HG03097 (cell line): Measurements from ENCODE around the gene ASRGL1.
"Not testable (repeated sequence)": the region's sequence is repeated elsewhere in the genome, so short reads cannot be mapped to it uniquely, and the experiment has no call there.

Experiments
- ATAC-seq: cut with Tn5 transposase; IDR thresholded peaks from one replicate; pipeline ENCODE4 v1.9.1; 2021; ENCODE audit not compliant: unreplicated experiment, low FRiP score

ASRGL1 gene

DNA sequence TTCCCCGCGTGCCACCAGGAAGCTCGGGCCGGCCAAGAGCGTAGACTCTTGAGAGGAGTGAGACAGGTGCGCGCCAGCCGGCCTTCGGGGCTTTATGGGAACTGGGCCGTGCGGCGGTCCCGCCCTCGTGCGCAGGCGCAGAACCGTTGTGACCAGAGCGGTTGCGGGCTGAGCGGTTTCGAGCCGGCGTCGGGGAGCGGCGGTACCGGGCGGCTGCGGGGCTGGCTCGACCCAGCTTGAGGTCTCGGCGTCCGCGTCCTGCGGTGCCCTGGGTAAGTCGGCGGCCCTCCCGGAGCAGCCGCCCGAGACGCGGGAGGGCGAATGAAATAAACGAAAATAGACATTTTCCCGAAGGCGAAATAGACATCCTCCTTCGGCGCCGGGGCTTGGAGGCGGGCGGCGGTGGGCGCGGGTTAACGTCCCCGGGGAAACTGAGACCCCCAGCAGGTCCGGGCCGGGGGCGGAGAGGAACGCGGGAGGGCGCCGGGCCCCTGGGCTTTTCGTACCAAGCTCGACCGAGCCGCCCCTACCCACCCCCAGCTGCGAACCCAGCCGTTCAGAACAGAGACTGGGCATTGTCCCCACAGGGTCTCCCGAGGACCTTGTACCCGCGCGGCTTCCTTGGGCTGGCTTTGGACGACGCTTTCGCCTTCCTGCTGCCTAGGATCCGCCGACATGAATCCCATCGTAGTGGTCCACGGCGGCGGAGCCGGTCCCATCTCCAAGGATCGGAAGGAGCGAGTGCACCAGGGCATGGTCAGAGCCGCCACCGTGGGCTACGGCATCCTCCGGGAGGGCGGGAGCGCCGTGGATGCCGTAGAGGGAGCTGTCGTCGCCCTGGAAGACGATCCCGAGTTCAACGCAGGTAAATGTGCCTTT lies at the start of gene ASRGL1:
ASRGL1 (plus strand) TSS at position 146 of the 879 bp plus-strand sequence; CDS start at position 676, 530 bp downstream.
- ATAC-seq, result no peak

GRCh38 chr11:62295504-62295903 lies 41.7 kb upstream of the ASRGL1 start:
- no peak for ATAC-seq

GRCh38 chr11:62298975-62299374 lies 38.3 kb upstream of the ASRGL1 start, which contains the start of gene SCGB1D4:
SCGB1D4 (minus strand) TSS chr11:62299075; CDS start chr11:62299010, 65 bp downstream.
- ATAC-seq, result no peak

DNA sequence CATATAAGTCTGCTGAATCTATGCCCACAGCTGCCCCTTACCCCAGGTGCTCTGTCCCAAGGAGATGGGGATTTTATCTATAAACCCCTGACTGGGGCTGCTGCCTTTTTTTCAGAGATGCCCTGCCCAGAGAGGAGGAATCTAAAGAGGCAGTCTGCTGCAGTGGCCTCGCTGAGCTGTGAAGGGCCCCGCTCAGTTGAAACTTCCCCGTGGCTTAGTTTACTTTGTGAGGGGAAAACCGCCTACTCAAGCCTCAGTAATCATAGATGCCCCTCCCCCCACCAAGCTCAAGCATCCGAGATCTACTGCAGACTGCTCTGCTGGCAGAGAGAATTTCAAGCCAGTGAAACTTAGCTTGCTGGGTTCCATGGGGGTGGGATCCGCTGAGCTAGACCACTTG lies 31.0 kb upstream of the ASRGL1 start:
- no peak for ATAC-seq

- no peak for ATAC-seq
Measured at GRCh38 chr11:62307950-62308349, 29.3 kb upstream of the ASRGL1 start.

- no peak for ATAC-seq
Measured at GRCh38 chr11:62309991-62310390, 27.3 kb upstream of the ASRGL1 start.

DNA sequence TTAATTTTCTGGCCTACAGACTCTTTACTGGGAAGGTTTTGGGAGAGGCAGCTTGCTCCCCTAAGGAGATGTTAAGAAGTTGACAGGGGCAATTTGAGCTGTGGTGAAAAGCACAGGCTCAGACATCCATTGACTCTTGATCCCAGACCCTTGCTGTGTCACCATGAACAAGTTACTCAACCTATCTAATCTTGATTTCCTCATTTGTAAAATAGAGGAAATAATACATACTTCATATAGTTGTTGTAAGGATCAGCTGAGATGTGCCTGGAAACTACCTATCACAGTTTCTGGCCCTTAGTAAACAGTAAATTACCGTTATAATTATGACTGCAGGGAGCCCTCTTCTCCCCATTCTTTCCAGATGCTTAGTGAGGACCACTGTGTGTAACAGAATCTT lies 21.8 kb upstream of the ASRGL1 start:
- ATAC-seq, result no peak

DNA sequence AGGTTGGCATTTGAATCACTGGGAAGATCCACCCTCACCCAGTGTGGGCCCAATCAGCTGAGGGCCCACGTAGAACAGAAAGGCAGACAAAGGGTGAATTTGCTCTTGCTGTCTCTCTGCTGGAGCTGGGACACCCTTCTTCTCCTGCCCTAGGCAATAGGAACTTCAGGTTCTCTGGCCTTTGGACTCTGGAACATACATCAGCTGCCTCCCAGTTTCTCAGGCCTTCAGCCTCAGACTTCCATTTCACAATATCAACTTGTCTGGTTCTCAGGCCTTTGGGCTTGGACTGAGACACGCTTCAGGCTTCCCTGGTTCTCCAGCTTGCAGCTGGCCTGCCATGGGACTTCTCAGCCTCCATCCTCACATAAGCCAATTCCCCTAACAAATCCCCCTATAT lies 14.7 kb upstream of the ASRGL1 start:
- ATAC-seq, result no peak

DNA sequence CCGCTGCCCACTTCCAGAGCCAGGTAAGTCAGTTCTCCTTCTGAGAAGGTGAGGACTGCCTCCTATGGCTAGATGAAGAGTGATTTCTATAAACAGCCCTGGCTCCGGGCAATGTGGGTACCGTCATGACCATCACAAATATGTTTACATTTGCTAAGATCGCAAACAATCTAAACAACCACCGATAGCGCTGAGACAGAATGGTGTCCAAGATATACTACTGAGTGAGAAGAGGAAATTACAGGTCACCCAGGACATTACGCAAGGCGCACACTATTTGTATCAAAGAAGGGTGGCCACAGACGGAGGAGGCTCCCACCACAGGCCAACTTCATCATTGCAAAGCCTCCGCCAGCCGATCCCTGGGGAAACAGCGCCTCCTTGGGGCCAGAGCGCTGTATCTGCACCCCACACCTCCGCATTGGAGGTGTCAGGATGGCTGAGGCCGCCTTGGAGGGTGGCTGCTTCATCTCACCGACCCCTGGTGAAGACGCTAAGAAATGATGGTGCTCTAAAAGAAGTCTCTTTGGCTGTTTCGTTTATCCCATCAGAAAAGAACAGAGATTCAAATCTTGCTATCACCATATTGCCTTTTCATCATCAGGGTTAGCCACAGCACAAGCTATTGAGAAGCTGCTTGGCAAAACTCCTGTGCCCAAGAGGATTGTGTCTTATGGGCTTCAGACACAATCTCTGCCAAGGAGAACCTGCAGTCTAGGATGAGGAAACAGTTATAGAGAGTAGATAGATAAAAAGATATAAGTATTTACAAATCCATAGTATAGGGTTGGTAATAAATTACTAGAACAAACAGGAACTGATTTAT lies 12.3 kb upstream of the ASRGL1 start:
- ATAC-seq, result no peak

- not testable (repeated sequence) for ATAC-seq
Measured at GRCh38 chr11:62325781-62326180, 11.5 kb upstream of the ASRGL1 start.

DNA sequence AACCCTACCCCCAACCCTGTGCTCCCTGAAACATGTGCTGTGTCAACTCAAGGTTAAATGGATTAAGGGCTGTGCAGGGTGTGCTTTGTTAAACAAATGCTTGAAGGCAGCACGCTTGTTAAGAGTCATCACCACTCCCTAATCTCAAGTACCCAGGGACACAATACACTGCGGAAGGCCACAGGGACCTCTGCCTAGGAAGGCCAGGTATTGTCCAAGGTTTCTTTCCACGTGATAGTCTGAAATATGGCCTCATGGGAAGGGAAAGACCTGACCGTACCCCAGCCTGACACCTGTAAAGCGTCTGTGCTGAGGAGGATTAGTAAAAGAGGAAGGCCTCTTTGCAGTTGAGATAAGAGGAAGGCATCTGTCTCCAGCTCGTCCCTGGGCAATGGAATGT lies 10.5 kb upstream of the ASRGL1 start:
- ATAC-seq, result not testable (repeated sequence)

GRCh38 chr11:62327541-62327940 lies 9.7 kb upstream of the ASRGL1 start:
- ATAC-seq, result not testable (repeated sequence)

DNA sequence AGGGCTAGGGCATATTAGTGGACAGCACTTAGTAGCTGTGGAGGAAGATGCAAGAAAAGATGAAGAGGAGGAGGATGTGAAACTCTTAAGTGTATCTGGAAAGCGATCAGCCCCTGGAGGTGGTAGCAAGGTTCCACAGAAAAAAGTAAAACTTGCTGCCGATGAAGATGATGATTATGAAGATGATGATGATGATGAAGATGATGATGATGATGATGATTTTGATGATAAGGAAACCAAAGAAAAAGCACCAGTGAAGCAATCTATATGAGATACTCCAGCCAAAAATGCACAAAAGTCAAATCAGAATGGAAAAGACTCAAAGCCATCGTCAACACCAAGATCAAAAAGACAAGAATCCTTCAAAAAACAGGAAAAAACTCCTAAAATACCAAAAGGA lies 6.0 kb upstream of the ASRGL1 start:
- ATAC-seq, result not testable (repeated sequence)

DNA sequence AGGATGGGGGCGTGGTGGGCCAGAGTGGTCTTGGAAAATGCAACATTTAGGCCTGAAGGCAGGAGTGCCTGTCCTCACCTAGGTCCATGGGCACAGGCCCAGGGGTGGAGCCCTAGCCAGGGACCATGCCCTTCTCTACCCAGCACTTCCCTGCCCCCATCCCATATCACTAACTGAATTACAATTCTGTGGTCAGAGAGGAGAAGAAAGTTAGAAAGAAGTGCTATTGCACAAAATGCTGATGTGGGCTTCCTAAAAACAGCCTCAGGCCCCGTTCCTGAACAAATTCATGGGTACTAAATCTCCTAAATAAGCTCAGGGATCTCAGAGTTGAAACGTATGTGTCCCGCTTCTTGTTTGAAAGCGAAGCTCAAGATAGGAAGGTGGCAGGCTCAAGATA lies 3.5 kb upstream of the ASRGL1 start:
- no peak for ATAC-seq

- ATAC-seq, result not testable (repeated sequence)
Measured at GRCh38 chr11:62336949-62337302, 322 bp upstream of the ASRGL1 start.

- ATAC-seq, result no peak
Measured at GRCh38 chr11:62338218-62338617, 970 bp downstream of the ASRGL1 start.

- no peak for ATAC-seq
Measured at GRCh38 chr11:62340269-62340901, 3.1 kb downstream of the ASRGL1 start.

DNA sequence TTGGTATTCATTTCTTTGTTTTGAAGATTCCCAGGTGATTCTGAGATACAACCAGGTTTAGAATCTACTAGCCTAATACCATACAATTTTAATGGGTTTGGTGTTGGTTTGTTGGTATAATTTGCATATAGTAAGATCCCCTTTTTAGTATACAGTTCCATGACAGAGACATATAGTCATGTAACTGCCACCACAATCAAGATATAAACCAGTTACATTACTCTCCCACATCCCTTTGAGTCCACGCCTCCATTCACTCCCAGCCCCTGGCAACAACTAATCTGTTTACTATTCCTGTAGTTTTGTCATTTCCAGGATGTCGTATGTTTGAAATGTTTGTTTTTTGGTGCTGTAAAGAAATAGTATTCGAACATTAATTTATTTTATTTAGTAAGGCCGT lies 4.3 kb downstream of the ASRGL1 start:
- no peak for ATAC-seq

GRCh38 chr11:62343646-62344190 lies 6.5 kb downstream of the ASRGL1 start:
- not testable (repeated sequence) for ATAC-seq

- ATAC-seq, result no peak
Measured at GRCh38 chr11:62344210-62344609, 7.0 kb downstream of the ASRGL1 start.

- no peak for ATAC-seq
Measured at GRCh38 chr11:62345861-62346260, 8.6 kb downstream of the ASRGL1 start.
